CD4-positive, alpha-beta T cell treated with Interleukin-15 for 1 hour (primary cell): Measurements from ENCODE around the gene GSN.

Source experiments
- DNase-seq: peaks from one replicate; pipeline ENCODE4 v3.0.0-alpha.2; 2020

Gene GSN

DNA sequence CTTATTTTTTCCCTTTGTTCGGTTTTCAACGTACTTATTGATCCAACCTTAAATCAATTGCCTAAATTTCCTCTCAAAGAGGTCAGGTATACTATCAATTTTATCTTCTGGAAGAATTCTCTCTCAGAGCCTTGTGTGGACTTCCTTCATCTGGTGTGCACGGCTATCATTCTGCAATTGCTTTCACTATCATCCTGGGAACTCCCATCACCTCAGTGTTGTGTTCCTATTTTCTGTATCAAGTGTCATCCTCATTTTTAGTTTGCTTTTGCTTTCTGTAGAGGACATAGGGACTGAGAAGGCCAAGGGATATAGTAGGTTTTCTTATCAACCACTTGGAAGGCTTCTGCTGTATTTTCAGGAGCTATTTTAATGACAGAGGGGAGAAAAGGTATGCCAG, 90.8 kb downstream of the GSN start:
- no peak for DNase-seq

DNA sequence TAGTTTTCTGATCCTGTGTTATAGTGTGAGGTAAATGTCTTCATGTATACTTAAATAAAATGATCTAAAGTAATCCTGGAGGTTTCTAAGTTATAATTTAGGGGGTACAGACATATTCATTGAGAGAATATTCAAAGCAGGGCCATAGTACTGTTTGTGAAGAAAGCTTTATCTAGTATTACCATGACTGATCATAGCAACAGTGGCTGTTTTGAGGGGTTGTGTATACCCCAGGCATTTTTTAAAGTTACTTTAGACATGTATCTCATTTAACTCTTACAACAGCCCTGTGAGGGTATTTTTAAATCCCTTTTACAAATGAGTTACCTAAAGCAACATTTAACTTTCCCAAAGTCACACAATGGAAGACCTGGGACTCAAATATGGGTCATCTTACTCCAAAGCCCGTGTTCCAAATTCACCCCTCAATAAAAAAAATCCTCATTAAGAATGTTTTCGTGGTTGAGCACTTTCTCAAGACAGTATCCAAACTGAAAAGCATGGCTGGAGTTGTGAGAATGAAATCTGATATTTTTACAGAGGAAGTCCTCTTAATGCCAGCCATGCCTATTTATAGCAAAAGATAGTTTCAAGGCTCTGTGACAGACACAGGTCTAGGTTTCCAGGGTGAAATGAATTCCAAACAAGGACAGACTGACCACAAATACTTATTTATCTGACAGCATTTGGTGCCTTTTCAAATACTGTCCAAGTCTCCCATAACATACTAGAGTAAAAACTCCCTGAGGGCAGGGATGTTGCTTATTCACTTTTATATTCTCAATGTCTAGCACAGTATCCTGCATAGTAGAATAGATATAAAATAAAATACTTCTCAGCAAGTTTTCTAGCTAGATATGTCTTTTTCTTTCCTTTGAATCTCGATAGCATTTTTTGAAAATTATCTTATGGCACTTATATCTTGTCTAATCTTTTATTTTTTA, 91.7 kb downstream of the GSN start:
- no peak for DNase-seq

DNA sequence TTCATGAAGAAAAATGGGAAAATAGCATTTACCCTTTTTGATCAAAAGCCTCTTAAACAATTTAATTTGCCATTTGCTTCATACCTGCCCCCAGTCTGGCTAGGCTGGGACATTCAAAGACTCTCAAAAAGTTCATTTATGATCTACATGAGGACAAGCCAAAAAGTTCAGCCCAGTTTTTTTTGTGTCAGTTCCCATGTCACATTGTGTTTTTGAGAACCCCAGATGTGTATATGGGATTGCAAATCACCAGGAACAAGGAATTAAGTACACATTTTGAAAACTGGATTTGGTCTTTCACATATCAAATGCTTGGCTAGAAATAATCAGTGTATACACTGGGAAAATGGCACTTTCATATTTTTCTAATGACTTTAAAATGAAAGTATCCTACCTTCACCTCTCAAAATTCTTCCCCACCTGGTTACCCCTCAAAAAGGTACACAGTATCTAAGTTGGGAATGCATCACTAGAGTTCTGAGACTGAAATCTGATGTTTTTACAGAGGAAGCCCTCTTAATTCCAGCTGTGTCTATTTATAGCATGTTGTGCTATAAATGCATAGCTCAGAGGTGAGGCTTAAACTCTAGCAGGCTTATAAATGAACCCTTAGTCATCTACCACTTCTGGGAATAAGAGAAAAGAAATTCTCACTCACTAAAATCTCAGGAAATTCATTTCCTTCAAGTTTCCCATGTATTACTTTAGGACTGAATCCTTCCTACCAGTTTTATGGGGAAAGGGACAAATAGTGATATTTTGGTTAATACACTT, 92.8 kb downstream of the GSN start:
- no peak for DNase-seq

DNA sequence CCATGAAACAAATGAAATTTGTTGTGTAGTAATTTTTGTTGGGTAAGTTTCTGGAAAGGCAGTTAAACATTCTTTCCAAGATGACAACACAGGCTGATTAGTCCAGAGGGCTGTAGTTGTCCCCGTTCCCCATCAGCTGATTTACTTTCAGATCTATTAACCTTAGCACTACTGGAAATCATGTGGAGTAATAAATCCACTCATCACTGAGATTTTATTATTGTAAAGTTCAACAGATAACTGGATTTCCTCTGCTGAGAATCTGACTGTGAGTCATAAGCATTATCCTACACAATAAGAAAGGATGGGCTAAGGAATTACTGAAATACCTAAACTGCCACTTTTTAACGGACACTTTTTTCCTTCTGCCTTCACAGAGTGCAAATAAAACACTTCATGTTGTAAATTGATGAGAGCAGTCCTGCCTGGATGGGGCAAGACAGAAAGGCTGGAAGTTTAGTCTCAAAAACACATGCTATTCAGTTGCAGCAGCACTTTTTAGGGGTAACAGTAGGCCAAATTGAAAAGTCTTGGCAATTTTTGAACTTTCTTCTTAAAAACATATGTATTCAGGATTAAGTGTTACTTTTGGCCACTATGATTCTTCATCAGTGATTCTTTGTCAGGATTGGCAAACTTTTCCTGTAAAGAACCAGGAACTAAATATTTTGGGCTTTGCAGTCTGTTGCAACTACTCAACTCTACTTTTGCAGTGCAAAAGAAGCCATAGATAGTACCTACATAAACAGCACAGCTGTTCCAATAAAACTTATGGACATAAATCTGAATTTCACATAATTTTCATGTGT, 95.1 kb downstream of the GSN start:
- no peak for DNase-seq

DNA sequence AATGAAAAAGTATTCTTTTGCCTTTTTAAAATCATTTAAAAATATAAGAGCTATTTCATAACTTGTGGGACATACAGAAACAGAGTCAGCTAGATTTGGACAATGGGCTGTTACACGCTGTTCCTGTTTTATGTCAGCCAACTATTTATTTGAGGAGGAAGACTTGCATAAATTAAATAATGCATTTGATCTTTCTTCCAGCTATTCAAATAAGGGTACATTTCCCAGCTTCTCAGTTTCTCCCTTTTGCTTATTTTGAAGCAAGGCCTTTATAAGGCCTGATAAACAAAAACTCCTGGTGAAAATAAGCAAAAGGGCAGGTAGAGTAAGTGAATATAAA, 95.6 kb downstream of the GSN start:
- no peak for DNase-seq

DNA sequence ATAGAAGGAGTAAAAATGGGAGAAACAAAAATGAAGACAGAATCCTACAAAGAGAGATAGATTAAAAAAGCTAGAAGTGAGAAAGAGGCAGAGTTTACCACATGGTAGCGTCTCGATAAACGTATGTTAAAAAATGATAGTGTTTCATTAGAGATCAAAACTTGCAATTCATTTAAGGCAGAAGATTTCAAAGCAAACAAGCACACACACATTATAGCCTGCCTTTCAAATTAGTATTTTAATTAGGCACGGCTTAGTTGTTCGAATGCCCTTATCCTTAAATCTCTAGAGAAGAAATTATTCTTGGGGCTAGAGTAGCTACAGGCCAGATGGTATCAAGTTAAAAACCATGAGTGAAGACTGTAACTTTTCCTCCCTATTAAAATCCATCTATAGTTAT, 96.1 kb downstream of the GSN start:
- no peak for DNase-seq

DNA sequence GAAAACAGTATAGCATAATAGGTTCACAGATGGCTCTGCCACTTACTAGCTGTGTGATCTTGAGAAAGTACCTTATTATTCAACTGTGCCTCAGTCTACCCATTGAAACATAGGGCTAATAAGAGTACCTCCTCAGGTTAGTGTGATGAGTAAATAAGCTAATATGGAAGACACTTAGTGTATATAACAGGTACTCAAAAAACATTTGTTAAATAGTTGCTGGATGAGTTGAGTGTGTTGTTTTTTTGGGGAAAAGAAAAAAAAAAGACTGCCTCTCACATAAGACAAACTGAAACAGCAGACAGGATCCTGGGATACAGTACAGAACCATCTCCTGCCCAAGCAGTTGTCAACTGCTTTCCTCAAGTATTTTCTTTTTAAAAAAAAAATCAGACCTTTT, 96.9 kb downstream of the GSN start:
- no peak for DNase-seq

DNA sequence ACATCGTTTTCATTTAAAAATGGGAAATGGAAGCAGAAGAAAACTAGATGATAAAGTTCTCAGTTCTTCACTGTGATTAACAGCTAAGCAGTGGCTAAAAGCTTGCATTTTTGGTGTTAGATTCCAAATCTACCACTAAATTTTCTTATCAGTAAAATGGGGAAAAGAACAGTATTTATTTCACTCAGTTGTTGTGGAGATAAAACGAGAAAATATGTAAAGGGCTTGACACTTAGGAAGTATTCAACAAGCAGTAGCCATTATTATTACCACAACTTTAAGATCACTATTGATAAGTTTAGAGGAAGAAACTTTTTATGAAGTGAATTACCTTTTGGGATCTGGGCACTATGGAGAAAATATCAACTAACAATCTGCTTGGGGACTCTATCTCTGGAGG, 97.6 kb downstream of the GSN start:
- no peak for DNase-seq

DNA sequence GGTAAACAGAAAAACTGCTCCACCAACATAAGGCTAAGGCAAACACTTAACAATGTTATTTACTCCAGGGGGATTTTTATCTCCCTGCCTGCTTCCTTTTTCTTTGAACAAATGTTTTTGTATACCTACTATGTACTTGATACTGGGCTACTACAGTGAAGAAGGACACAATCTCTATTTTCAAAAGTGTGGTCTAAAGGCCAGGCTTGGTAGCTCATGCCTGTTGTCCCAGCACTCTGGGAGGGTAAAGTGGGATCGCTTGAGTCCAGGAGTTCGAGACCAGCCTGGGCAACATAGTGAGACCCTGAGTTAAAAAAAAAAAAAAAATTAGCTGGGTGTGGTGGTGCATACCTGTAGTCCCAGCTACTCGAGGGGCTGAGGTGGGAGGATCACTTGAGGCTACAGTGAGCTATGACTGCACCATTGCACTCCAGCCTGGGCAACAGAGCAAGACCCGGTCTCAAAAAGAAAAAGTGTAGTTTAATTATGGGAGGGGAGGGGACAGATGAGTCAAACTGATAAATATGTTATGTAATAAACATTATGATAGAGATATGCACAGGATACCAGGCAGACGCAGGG, 98.7 kb downstream of the GSN start:
- DNase-seq = no peak

DNA sequence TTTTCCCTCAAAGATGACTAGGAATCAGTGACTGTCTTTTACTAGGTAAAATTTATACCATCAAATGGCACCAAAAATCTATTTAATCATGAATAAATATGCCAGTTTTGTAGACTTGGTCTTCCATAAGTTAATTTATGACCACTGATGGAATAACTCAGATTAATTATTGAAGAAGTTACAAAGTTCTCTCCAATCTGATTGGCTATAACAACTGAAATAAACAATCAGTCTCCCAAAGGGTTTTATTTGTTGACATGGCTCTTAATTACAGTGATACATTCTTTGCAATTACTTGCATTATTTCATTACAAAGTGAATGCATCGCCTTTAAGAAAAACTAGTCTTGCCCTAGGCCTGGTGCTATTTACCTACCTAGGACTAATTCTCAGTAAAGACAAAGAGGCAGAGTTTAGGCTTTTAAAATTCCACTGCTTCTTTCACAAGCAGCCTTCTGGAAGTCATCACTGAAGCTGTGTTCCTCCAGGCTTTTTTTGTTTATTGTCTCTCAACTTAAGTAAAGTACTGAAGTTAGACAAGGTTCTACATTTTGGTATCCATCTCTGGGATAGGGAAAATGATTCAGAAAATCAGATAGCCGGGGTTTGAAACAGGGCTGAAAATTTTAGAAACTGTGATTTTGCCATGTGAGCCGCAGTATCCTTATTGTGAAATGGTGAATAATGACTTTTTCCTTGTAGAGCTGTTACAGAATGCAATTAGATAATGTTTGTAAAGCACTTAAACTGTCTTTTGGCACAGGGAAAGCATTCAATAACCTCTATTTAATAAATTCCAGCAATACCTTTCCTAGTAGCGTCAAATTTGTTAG, 99.6 kb downstream of the GSN start:
- no peak for DNase-seq

DNA sequence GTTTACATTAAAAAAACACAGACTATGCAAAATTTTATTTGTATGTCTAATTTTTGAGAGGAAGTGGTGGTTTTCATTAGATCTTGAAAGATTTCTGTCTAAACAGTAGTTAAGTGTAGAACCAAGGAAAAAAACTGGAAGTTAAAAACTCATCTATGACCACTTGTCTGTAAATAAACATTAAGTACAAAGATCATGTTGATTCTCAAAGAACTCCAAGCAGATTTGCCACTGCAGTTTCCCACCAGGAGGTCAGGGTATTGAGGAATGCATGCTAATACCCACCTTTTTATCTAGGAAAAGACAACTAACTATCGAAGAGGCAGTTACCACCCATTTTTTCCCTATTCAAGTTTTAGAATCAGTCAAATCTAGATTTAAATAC, 100.2 kb downstream of the GSN start:
- DNase-seq = no peak

DNA sequence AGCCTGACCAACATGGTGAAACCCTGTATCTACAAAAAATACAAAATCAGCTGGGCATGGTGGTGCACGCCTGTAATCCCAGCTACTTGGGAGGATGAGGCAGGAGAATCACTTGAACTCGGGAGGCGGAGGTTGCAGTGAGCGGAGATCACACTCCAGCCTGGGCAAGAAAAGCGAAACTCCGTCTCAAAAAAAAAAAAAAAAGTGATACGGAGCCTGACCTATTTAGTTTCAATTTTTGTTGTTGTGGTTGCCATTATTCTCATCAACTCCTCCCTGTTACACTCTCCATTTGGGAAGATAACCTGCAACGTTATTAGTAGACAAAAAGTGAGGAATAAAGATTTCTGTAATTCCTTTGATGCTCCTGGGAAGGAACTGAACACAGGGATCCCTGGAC, 100.8 kb downstream of the GSN start:
- DNase-seq = no peak

DNA sequence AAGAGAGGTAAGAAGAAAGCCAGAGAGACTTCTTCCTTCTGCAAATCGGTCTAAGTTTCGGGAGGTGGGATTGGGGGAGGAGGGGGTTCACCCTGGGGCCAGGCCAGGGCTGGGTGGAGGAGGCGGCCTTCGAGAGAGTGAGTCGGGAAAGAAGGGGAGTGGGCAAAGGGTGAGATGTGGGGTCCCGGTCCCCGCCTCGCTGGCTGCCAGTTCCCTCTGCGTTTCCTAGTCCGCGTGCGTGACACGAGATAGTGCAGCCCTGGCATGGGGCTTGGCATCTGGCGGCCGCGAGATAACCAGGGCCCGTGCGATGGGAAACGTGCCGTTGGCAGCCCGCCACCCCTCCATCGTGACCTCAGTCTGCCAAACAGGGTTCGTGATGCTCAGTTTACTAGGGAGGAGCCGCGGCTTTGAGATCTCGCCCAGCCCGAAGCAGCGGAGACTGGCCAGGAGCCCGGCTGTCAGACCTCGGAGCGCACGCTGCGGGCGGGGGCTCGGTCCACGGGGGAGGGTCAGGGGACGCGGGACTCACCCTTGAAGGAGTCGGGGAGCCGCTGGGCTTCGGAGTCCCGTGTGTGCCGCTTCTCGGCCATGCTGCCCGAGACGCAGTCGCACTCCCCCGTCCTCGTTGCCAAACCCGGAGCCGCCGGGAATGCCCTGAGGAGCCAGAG, 101.8 kb downstream of the GSN start, which contains the start of gene STOM:
TSS of gene STOM (minus strand) at position 656 of the 671 bp plus-strand sequence. CDS start at position 593, 63 bp downstream.
- no peak for DNase-seq

DNA sequence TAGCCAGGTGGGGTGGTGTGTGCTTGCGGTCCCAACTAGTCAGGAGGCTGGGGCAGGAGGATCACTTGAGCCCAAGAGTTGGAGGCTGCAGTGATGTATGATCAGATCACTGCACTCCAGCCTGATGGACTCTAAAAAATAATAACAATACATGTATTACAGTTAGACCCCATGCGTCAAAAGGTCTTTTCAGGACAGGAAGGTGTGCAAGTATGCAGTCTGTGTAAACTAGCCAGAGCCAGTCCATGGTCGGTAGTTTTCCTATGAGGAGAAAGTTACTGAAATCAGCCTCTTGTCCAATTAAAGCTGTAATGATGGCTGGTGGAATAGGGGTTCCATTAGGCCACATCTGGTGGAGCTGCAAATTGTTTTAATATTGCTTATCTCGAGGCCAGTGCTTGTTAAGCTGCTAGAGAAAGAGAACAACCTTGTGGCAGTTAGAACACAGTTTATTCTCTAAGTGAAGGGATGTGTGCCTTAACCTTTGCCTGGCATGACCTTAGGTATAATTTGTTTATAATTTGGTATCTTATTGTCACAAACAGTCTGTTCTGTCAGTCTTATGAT, 103.6 kb downstream of the GSN start:
- no peak for DNase-seq

DNA sequence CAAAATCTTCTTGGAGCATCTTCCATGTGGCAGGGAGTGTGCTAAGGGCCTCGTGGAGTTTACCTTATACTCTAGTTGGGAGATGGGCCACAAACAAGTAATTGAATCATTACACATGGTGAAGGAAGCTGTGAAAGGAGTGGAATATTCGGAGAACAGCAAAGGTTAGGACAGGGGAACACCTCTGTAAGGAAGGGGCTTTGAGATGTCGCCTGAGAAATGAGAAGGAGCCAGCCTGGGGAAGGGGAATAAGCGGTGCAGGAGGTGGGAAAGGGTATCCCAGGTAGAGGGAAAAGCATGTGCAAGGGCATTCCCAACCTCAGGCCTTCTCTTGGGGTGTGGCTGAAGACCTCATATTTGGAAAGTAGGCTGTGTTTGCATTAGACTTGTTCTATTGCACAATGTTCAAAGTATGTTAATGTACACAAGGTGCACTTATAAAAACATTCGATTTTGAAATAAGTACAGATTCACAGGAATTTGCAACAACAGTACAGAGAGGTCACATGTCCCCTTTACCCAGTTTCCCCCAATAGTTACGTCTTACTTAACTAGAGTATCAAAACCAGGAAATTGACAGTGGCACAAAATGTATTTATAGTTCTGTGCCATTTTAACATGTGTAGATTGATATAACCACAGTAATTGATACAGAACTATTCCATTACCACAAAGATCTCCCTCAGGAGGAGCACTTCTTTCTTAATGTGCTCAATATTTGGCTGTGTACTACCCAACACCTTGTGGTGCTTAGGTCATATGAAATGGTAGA, 104.5 kb downstream of the GSN start:
- DNase-seq = no peak

DNA sequence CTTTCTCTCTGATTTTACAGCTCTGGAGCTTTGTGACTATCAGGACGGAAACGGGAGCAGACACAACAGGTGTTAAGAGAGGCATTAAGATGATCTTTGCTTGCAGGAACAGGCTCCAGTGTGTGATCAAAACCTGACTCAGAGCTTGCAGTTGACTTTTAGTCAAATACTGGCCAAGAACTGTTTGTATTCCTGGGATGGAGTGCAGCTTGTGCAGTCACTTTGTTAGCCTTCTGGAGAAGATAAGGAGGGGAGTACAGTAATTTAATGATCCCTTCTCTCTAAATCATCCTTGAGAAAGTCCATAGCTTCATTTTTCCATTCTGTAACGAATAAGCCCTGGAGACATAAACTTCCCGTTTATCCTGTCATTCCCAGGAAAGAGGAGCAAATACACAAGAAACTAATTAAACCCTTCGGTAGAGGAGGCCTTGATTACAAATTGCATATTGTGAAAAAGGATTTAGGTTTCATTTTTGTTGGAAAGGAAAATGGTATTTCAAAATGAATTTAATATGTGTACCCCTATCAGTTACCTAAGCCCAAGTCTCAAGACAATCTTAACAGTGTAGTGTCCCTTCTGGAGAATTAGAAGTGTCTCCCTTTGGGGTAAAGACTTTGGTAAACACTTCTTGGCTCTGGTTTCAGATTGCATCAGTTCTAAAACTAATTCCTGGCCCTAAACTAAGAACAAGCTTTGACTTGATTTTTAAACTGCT, 105.2 kb downstream of the GSN start:
- DNase-seq = no peak

DNA sequence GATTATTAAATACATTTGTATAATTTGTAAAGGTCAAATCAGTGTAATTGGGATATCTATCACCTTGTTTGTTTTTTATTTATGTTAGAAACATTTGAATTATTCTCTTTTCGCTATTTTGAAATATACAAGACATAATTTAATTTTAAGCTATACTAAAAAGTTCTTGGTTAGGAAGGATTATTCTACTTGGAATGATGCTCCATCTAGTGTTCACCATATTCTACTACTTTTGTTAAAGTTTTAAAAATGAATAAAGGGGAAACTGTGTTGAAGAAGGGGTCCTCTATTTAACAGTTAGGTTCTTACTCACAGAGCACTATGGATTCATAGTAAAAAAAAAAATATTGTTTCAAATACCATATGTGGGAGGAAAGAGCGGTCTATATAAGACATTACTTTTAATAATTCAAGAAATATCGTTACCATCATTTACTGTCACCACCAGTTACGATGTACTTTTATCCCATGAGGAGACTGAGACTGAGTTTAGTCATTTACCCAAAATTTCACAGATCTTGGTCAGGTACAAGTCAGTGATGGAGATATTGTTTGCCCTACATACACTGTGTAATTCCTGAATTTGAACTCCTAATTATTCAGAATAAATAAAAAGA, 108.4 kb downstream of the GSN start:
- no peak for DNase-seq

DNA sequence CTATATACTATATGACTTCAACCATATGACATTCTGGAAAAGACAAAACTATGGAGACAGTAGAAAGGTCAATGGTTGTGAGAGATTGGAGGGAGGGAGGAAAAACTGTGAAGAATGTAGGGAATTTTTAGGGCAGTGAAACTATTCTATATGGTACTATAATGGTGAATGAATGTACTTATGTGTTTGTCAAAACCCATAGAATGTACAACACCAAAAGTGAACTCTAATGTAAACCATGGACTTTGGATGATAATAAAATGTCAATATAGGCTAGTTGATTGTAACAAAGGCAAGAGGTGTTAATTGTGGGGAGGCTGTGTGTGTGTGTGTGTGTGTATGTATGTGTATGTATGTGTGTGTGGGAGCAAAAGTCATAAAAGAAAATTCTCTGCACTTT, 112.9 kb downstream of the GSN start:
- no peak for DNase-seq
